Fibroblast of lung (primary cell): ENCODE results near the gene ADAMTS14. TPM values are rescaled to one million over a fixed set of nuclear protein-coding genes. Genes with fewer than 3 reads are reported as not detected.
A peak's percentile ranks its signal among the peaks of the same experiment; 100 is the strongest.

ENCODE experiments used
- DNase-seq, 2 donors: peaks; one replicate each; pipeline versions ENCODE4 v3.0.0 to v3.0.0-alpha.2; 2010; ENCODE audit warnings: low read depth in 2 of 2
- H2AFZ ChIP-seq: 2 replicates; pipeline ENCODE4 v1.5.1; 2012; ENCODE audit warnings: low read length, control low read depth, inconsistent platforms
- H3K27ac ChIP-seq: 2 replicates; pipeline ENCODE4 v1.5.1; 2011; ENCODE audit warnings: low read length, control low read depth; ENCODE audit not compliant: insufficient read depth
- H3K27me3 ChIP-seq: 2 replicates; pipeline ENCODE4 v1.5.1; 2011; ENCODE audit warnings: mild to moderate bottlenecking, low read length; ENCODE audit not compliant: control insufficient read depth, insufficient read depth
- H3K36me3 ChIP-seq: 2 replicates; pipeline ENCODE4 v1.5.1; 2011; ENCODE audit warnings: low read length; ENCODE audit not compliant: control insufficient read depth, insufficient read depth
- H3K4me1 ChIP-seq: 2 replicates; pipeline ENCODE4 v1.5.1; 2011; ENCODE audit warnings: low read length; ENCODE audit not compliant: control insufficient read depth, insufficient read depth; ENCODE audit errors: extremely low read depth
- H3K4me2 ChIP-seq: 2 replicates; pipeline ENCODE4 v1.5.1; 2011; ENCODE audit warnings: low read length, control low read depth; ENCODE audit not compliant: insufficient read depth; ENCODE audit errors: extremely low read depth
- H3K4me3 ChIP-seq, 4 experiments: fragments of 200-600 bp in 1 of 4; sonication (generic) in 1 of 4; replicated peaks in 1 of 4; 2 replicates each; pipeline ENCODE4 v1.5.1; 2011 to 2016; ENCODE audit warnings: low read length in 4 of 4, low read depth in 3 of 4, mild to moderate bottlenecking in 3 of 4, control low read depth in 2 of 4, inconsistent platforms in 1 of 4, mixed read lengths in 1 of 4; ENCODE audit not compliant: insufficient read depth in 1 of 4; ENCODE audit errors: control extremely low read depth in 1 of 4
- H3K79me2 ChIP-seq: 2 replicates; pipeline ENCODE4 v1.5.1; 2012; ENCODE audit warnings: mild to moderate bottlenecking, low read length, inconsistent platforms; ENCODE audit not compliant: control insufficient read depth, insufficient read depth
- H3K9ac ChIP-seq: 2 replicates; pipeline ENCODE4 v1.5.1; 2011; ENCODE audit warnings: mild to moderate bottlenecking, low read length, control low read depth; ENCODE audit not compliant: insufficient read depth
- H3K9me3 ChIP-seq: 2 replicates; pipeline ENCODE4 v1.5.1; 2012; ENCODE audit warnings: low read depth, low read length; ENCODE audit not compliant: control insufficient read depth, insufficient read depth
- H4K20me1 ChIP-seq: 2 replicates; pipeline ENCODE4 v1.5.1; 2011; ENCODE audit warnings: low read length; ENCODE audit not compliant: control insufficient read depth, insufficient read depth; ENCODE audit errors: extremely low read depth
- CTCF ChIP-seq, 2 donors: IDR thresholded peaks in 1 of 2; conservative IDR thresholded peaks in 1 of 2; 1 replicate in 1 of 2; 2 replicates in 1 of 2; pipeline ENCODE4 v1.5.1; 2011 to 2012; ENCODE audit warnings: low read length in 2 of 2, control low read depth in 1 of 2, inconsistent platforms in 1 of 2, low read depth in 1 of 2, mild to moderate bottlenecking in 1 of 2
- EZH2 ChIP-seq: IDR thresholded peaks from 2 replicates; pipeline ENCODE4 v1.5.1; 2012; ENCODE audit warnings: low read length, control low read depth, mild to moderate bottlenecking; ENCODE audit errors: missing control alignments
- polyA plus RNA-seq, 2 donors: library from polyadenylated mRNA; depleted of rRNA in 1 of 2; stranded (reverse) in 1 of 2; unstranded in 1 of 2; fragments of >200 nt; gene quantifications; 2 replicates each; pipeline ENCODE4 v1.2.1, GENCODE V29; 2011 to 2012; ENCODE audit warnings: missing spikeins in 1 of 2
- total RNA-seq: library from RNA; depleted of rRNA; stranded (reverse); fragments of >200 nt; gene quantifications from 2 replicates; pipeline ENCODE4 v1.2.1, GENCODE V29; 2014

The ADAMTS14 gene
- total and polyA plus RNA-seq, 2 donors (not counting 1 experiment from before 2014, with no cell fraction given): 4.1 to 6.2 TPM

GRCh38 chr10:70669015-70669414 is 3.3 kb upstream of the ADAMTS14 start:
- H3K79me2 ChIP-seq: no peaks in the 10 kb centered on the region
- H3K4me1 ChIP-seq: peaks cover 16% of the 10 kb centered on the region
- no peak for DNase-seq
- no peaks in the 10 kb centered on the region for H3K27me3 ChIP-seq
- H3K9ac ChIP-seq: no peak overlapping the region
- no peaks in the 10 kb centered on the region for H3K36me3 ChIP-seq
- H3K4me3 ChIP-seq: no peak overlapping the region
- H3K27ac ChIP-seq: no peak overlapping the region
- H3K9me3 ChIP-seq: no peaks in the 10 kb centered on the region
- no peak overlapping the region for H3K4me2 ChIP-seq
- H4K20me1 ChIP-seq: no peaks in the 10 kb centered on the region
- no peak overlapping the region for H2AFZ ChIP-seq
- TF ChIP-seq EZH2 (no peak), CTCF (conservative IDR thresholded peaks at IDR 0.05 in 1 of 2, IDR thresholded peaks at IDR 0.05 in 1 of 2; ENCODE audit: low read depth in 1 of 2, low read length in 2 of 2) (no peak)

GRCh38 chr10:70669732-70670317 is 2.5 kb upstream of the ADAMTS14 start:
- no peak overlapping the region for H3K9ac ChIP-seq
- no peaks in the 10 kb centered on the region for H3K79me2 ChIP-seq
- no peak overlapping the region for H3K4me2 ChIP-seq
- H3K36me3 ChIP-seq: peaks cover 3% of the 10 kb centered on the region
- no peaks in the 10 kb centered on the region for H3K27me3 ChIP-seq
- H3K27ac ChIP-seq: no peak overlapping the region
- no peaks in the 10 kb centered on the region for H3K9me3 ChIP-seq
- peaks cover 19% of the 10 kb centered on the region for H3K4me1 ChIP-seq
- no peak overlapping the region for H2AFZ ChIP-seq
- no peaks in the 10 kb centered on the region for H4K20me1 ChIP-seq
- no peak overlapping the region for H3K4me3 ChIP-seq
- no peak for DNase-seq
- TF ChIP-seq EZH2: no peak
- TF ChIP-seq CTCF (conservative IDR thresholded peaks at IDR 0.05 in 1 of 2, IDR thresholded peaks at IDR 0.05 in 1 of 2; ENCODE audit: low read depth in 1 of 2, low read length in 2 of 2): no peak

GRCh38 chr10:70671619-70672164 is 614 bp upstream of the ADAMTS14 start:
- H3K4me1 ChIP-seq: peaks cover 11% of the 10 kb centered on the region
- H3K9ac ChIP-seq: peak overlapping the region; percentile 62
- TF ChIP-seq CTCF (conservative IDR thresholded peaks at IDR 0.05 in 1 of 2, IDR thresholded peaks at IDR 0.05 in 1 of 2; ENCODE audit: low read depth in 1 of 2, low read length in 2 of 2) (peak; percentile 30 to 35), EZH2 (no peak)
- no peaks in the 10 kb centered on the region for H3K9me3 ChIP-seq
- no peaks in the 10 kb centered on the region for H3K27me3 ChIP-seq
- DNase-seq: no peak
- no peaks in the 10 kb centered on the region for H4K20me1 ChIP-seq
- H3K79me2 ChIP-seq: no peaks in the 10 kb centered on the region
- peak overlapping the region; percentile 77 for H3K4me2 ChIP-seq
- peak overlapping the region; percentile 54 to 83 (median 54) for H3K4me3 ChIP-seq
- peak overlapping the region; percentile 72 for H3K27ac ChIP-seq
- peaks cover 5% of the 10 kb centered on the region for H3K36me3 ChIP-seq
- H2AFZ ChIP-seq: no peak overlapping the region
